HL-60/S4 treated with phorbol 12-myristate 13-acetate at 8.2 ng/mL for 4 days and 3 days (cell line): ENCODE measurements around the gene TTLL8.
"Not testable (repeated sequence)": the region's sequence is repeated elsewhere in the genome, so short reads cannot be mapped to it uniquely, and the experiment has no call there.

Experiments
- in situ Hi-C: fragments of 300-500 bp; cut with MboI; formaldehyde crosslinking; loops from 2 replicates; pipeline ENCODE4 v1.15.0; 2022; ENCODE audit warnings: low sequenced_read_pairs

The TTLL8 gene

GRCh38 chr22:49992921-49993648 is 65.0 kb downstream of the TTLL8 start:
- in situ Hi-C loops, result no loop called here

- in situ Hi-C loops, result no loop called here
Observed at GRCh38 chr22:49991907-49992533, 66.1 kb downstream of the TTLL8 start.

- in situ Hi-C loops, result no loop called here
Observed at GRCh38 chr22:49991167-49991566, 66.9 kb downstream of the TTLL8 start.

- in situ Hi-C loops, result not testable (repeated sequence)
Observed at GRCh38 chr22:49989826-49990225, 68.3 kb downstream of the TTLL8 start.

- in situ Hi-C loops, result no loop called here
Observed at GRCh38 chr22:49986325-49986724, 71.8 kb downstream of the TTLL8 start.

GRCh38 chr22:49983148-49984042 is 74.7 kb downstream of the TTLL8 start:
- in situ Hi-C loops, result no loop called here

- in situ Hi-C loops, result not testable (repeated sequence)
Observed at GRCh38 chr22:49981799-49982198, 76.3 kb downstream of the TTLL8 start.

- in situ Hi-C loops, result no loop called here
Observed at GRCh38 chr22:49979587-49980264, 78.4 kb downstream of the TTLL8 start.

GRCh38 chr22:49977578-49977977 is 80.5 kb downstream of the TTLL8 start:
- in situ Hi-C loops, result no loop called here

GRCh38 chr22:49976439-49977175 is 81.5 kb downstream of the TTLL8 start:
- in situ Hi-C loops, result no loop called here

- in situ Hi-C loops, result no loop called here
Observed at GRCh38 chr22:49975543-49976389, 82.3 kb downstream of the TTLL8 start.

- in situ Hi-C loops, result no loop called here
Observed at GRCh38 chr22:49973018-49973961, 84.8 kb downstream of the TTLL8 start.

GRCh38 chr22:49972163-49973017 is 85.7 kb downstream of the TTLL8 start:
- in situ Hi-C loops, result no loop called here

GRCh38 chr22:49971232-49972162 is 86.6 kb downstream of the TTLL8 start:
- in situ Hi-C loops, result no loop called here

- in situ Hi-C loops, result no loop called here
Observed at GRCh38 chr22:49970528-49971231, 87.4 kb downstream of the TTLL8 start.
